ENCODE results near the gene FTSJ3. TPM values are rescaled to one million over a fixed set of nuclear protein-coding genes. Genes with fewer than 3 reads are reported as not detected.
A peak's percentile ranks its signal among the peaks of the same experiment; 100 is the strongest.

FTSJ3 gene
- total RNA-seq, 1 donor from 2014 or later: 48.6 TPM

DNA sequence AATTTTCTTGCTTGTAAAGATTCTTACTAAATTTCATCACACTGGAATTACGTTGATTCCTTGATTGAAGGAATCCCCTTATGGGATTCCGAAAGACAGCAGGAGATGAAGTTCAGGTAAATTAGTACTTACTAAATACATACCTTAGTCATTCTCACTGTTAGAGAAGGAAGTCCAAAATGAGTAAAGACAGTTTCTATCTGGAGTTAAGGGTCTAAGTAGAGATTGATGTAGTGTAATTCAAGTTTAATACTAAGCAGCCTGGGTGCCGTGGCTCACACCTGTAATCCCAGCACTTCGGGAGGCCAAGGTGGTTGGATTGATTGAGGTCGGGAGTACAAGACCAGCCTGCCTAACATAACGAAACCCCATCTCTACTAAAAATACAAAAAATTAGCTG, 43.9 kb downstream of the FTSJ3 start:
- TF ChIP-seq, protein P1, sequence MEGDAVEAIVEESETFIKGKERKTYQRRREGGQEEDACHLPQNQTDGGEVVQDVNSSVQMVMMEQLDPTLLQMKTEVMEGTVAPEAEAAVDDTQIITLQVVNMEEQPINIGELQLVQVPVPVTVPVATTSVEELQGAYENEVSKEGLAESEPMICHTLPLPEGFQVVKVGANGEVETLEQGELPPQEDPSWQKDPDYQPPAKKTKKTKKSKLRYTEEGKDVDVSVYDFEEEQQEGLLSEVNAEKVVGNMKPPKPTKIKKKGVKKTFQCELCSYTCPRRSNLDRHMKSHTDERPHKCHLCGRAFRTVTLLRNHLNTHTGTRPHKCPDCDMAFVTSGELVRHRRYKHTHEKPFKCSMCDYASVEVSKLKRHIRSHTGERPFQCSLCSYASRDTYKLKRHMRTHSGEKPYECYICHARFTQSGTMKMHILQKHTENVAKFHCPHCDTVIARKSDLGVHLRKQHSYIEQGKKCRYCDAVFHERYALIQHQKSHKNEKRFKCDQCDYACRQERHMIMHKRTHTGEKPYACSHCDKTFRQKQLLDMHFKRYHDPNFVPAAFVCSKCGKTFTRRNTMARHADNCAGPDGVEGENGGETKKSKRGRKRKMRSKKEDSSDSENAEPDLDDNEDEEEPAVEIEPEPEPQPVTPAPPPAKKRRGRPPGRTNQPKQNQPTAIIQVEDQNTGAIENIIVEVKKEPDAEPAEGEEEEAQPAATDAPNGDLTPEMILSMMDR (IDR thresholded peaks at IDR 0.05; ENCODE audit: unreplicated experiment): no peak
- no peak for DNase-seq (ENCODE audit: low spot score)
- H3K27ac Mint-ChIP-seq (ENCODE audit: unreplicated experiment): no peak overlapping the region
- no peaks in the 10 kb centered on the region for H3K4me1 Mint-ChIP-seq (ENCODE audit: unreplicated experiment)
- peaks cover 18% of the 10 kb centered on the region for H3K36me3 Mint-ChIP-seq (ENCODE audit: low read depth, unreplicated experiment)
- no peaks in the 10 kb centered on the region for H3K9me3 Mint-ChIP-seq (ENCODE audit: unreplicated experiment)
- no peak overlapping the region for H3K4me3 Mint-ChIP-seq (ENCODE audit: unreplicated experiment)
- H3K27me3 Mint-ChIP-seq (ENCODE audit: unreplicated experiment): no peaks in the 10 kb centered on the region

DNA sequence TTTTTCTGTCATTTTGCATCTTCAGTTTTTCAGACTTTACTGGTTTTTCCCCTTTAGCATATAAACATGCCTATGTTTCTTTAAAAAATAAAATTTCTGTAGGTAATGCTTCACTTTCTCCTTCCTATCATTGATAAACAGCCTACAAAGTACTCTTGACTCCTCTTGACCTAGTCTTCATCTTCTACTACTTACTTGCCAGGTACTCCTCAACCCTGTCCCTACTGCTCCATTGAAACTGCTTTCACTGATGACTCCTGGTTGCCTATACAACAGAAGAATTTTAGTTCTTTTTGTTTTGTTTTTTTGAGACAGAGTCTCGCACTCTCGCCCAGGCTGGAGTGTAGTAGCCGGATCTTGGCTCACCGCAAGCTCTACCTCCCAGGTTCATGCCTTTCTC, 46.5 kb downstream of the FTSJ3 start:
- TF ChIP-seq, protein P1 (IDR thresholded peaks at IDR 0.05; ENCODE audit: unreplicated experiment): no peak
- Mint-ChIP-seq H3K27me3 (ENCODE audit: unreplicated experiment) (no peaks in the 10 kb centered on the region), H3K4me3 (ENCODE audit: unreplicated experiment) (no peak overlapping the region)

DNA sequence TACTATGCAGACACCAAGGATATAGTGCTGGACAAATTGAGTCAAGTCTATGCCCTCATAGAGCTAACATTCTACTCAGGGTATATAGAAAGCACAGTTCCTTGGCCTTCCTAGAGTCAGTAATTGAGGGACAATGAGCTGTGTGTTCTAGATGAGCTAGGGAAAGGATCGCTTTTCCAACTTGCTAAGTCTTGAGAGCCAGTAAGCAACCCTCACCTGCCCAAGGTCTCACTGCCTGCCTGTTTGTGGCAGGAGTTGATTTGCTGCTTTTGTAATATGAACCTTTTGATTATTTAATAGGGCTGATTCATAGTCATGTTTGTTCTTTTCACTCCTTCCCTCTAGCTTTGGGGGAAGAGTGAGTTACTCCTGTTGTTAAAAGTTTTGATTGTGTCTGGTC, 47.0 kb downstream of the FTSJ3 start:
- Mint-ChIP-seq H3K4me1 (ENCODE audit: unreplicated experiment) (peaks cover 6% of the 10 kb centered on the region), H3K9me3 (ENCODE audit: unreplicated experiment) (no peaks in the 10 kb centered on the region), H3K27me3 (ENCODE audit: unreplicated experiment) (no peaks in the 10 kb centered on the region), H3K4me3 (ENCODE audit: unreplicated experiment) (no peak overlapping the region), H3K36me3 (ENCODE audit: low read depth, unreplicated experiment) (peaks cover 18% of the 10 kb centered on the region), H3K27ac (ENCODE audit: unreplicated experiment) (no peak overlapping the region)
- TF ChIP-seq, protein P1 (IDR thresholded peaks at IDR 0.05; ENCODE audit: unreplicated experiment): no peak
- DNase-seq (ENCODE audit: low spot score): no peak

More for the DNA sequence above, 46.5 kb downstream of the FTSJ3 start:
- no peak for DNase-seq (ENCODE audit: low spot score)
- H3K9me3 Mint-ChIP-seq (ENCODE audit: unreplicated experiment): no peaks in the 10 kb centered on the region
- H3K27ac Mint-ChIP-seq (ENCODE audit: unreplicated experiment): no peak overlapping the region
- peaks cover 4% of the 10 kb centered on the region for H3K4me1 Mint-ChIP-seq (ENCODE audit: unreplicated experiment)
- H3K36me3 Mint-ChIP-seq (ENCODE audit: low read depth, unreplicated experiment): peaks cover 18% of the 10 kb centered on the region

DNA sequence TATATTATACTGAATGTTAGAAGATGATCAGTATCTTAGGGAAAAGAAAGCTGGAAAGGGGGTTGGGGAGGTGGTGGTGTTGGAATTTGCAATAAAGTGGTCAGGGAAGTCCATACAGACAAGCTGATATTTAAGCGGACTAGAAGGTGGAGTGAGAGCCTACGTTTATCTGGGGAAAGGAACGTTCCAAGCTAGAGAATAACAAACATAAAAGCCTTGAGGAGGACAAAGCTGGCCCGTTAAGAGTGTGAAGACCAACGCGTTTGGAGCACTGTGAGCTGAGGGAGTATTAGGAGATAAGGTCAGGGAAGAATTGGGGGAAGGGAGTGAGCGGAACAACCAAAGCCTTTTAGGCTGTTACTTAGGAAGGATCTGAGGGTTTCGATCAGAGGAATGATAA, 52.0 kb downstream of the FTSJ3 start:
- peak overlapping the region; percentile 94 for H3K27ac Mint-ChIP-seq (ENCODE audit: unreplicated experiment)
- H3K9me3 Mint-ChIP-seq (ENCODE audit: unreplicated experiment): no peaks in the 10 kb centered on the region
- peaks cover 26% of the 10 kb centered on the region for H3K4me1 Mint-ChIP-seq (ENCODE audit: unreplicated experiment)
- peaks cover 12% of the 10 kb centered on the region for H3K36me3 Mint-ChIP-seq (ENCODE audit: low read depth, unreplicated experiment)
- TF ChIP-seq, protein P1 (IDR thresholded peaks at IDR 0.05; ENCODE audit: unreplicated experiment): no peak
- no peak for DNase-seq (ENCODE audit: low spot score)
- peaks cover 9% of the 10 kb centered on the region for H3K27me3 Mint-ChIP-seq (ENCODE audit: unreplicated experiment)
- H3K4me3 Mint-ChIP-seq (ENCODE audit: unreplicated experiment): peak overlapping the region; percentile 99

DNA sequence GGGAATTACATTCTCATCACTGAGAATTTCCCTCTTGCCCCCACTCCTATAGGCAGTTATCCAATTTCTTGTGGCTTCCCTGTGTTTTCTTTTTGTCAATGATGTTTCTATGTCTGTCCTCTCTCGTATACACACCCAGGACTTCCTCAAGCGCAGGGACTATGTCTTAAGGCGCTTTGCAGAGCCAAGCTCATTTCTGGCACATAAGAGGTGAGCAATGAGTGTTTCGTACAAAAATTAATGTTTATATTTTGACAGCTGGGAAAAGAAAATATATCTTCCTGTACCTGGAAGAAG, 52.5 kb downstream of the FTSJ3 start:
- H3K27ac Mint-ChIP-seq (ENCODE audit: unreplicated experiment): peak overlapping the region; percentile 94
- H3K4me1 Mint-ChIP-seq (ENCODE audit: unreplicated experiment): peaks cover 26% of the 10 kb centered on the region
- TF ChIP-seq, protein P1 (IDR thresholded peaks at IDR 0.05; ENCODE audit: unreplicated experiment): no peak
- H3K27me3 Mint-ChIP-seq (ENCODE audit: unreplicated experiment): peaks cover 9% of the 10 kb centered on the region
- H3K9me3 Mint-ChIP-seq (ENCODE audit: unreplicated experiment): no peaks in the 10 kb centered on the region
- H3K36me3 Mint-ChIP-seq (ENCODE audit: low read depth, unreplicated experiment): peaks cover 8% of the 10 kb centered on the region
- H3K4me3 Mint-ChIP-seq (ENCODE audit: unreplicated experiment): peak overlapping the region; percentile 99
- no peak for DNase-seq (ENCODE audit: low spot score)

Data from endothelial cell (in vitro differentiated cells).